Bronchial epithelial cell (primary cell): ENCODE data around the gene CAPN10. TPM values are rescaled to one million over a fixed set of nuclear protein-coding genes. Genes with fewer than 3 reads are reported as not detected.

Experiments used
- DNase-seq: peaks from one replicate; pipeline ENCODE4 v3.0.0-alpha.2; 2010; ENCODE audit warnings: low read depth
- FAIRE-seq: peaks from 2 replicates; lab custom pipeline; 2011; peaks lifted over from hg19 to GRCh38; lab: Jason Lieb, UNC
- H3K27me3 ChIP-seq: 2 replicates; pipeline ENCODE4 v1.5.1; 2011; ENCODE audit warnings: low read length; ENCODE audit not compliant: control insufficient read depth, insufficient read depth
- H3K36me3 ChIP-seq: 2 replicates; pipeline ENCODE4 v1.5.1; 2011; ENCODE audit warnings: low read length; ENCODE audit not compliant: control insufficient read depth, insufficient read depth
- H3K4me3 ChIP-seq: 2 replicates; pipeline ENCODE4 v1.5.1; 2011; ENCODE audit warnings: mild to moderate bottlenecking, low read depth, low read length, control low read depth
- total RNA-seq: library from RNA; depleted of rRNA; stranded (reverse); fragments of >200 nt; gene quantifications from 2 replicates; pipeline ENCODE4 v1.2.1, GENCODE V29; 2014
- TF ChIP-seq, protein P1 (sequence below): IDR thresholded peaks from 2 replicates; pipeline ENCODE4 v1.5.1; 2011; ENCODE audit warnings: mild to moderate bottlenecking, moderate library complexity, low read length, control low read depth, inconsistent platforms; ENCODE audit not compliant: insufficient read depth, severe bottlenecking

CAPN10 gene
- total RNA-seq, 1 donor from 2014 or later, result 13.4 TPM

DNA sequence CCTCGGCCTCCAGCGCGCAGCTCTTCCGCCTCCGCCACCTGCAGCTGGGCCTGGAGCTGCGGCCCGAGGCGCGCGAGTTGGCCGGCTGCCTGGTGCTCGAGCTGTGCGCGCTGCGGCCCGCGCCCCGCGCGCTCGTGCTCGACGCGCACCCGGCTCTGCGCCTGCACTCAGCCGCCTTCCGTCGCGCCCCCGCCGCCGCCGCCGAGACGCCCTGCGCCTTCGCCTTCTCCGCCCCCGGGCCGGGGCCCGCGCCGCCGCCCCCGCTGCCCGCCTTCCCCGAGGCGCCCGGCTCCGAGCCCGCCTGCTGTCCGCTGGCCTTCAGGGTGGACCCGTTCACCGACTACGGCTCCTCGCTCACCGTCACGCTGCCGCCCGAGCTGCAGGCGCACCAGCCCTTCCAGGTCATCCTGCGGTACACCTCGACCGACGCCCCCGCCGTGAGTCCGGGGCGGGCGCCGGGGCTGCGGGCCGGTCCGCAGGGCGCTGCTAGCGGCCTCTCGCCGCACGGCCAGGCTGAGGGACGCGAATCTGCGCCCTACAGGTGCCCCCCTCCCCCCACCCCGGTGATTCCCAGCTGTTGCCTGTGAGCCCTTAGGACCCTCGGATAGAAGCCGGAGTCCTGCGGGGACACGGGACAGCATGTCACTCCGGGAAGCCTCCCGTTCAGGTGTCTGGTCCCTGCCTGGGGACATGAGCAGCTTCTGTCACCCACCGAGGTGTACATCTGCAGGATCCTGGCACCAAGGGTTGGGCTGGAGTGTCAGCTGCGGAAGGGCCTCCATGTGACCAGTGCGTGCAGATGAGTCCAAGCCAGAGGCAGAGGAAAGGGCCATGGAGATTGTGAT is 17.6 kb upstream of the CAPN10 start:
- TF ChIP-seq, protein P1, sequence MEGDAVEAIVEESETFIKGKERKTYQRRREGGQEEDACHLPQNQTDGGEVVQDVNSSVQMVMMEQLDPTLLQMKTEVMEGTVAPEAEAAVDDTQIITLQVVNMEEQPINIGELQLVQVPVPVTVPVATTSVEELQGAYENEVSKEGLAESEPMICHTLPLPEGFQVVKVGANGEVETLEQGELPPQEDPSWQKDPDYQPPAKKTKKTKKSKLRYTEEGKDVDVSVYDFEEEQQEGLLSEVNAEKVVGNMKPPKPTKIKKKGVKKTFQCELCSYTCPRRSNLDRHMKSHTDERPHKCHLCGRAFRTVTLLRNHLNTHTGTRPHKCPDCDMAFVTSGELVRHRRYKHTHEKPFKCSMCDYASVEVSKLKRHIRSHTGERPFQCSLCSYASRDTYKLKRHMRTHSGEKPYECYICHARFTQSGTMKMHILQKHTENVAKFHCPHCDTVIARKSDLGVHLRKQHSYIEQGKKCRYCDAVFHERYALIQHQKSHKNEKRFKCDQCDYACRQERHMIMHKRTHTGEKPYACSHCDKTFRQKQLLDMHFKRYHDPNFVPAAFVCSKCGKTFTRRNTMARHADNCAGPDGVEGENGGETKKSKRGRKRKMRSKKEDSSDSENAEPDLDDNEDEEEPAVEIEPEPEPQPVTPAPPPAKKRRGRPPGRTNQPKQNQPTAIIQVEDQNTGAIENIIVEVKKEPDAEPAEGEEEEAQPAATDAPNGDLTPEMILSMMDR, result no peak
- FAIRE-seq (no peak), DNase-seq (no peak)
- H3K27me3 ChIP-seq, result no peaks in the 10 kb centered on the region
- H3K4me3 ChIP-seq, result peak overlapping the region; percentile 53
- H3K36me3 ChIP-seq, result no peaks in the 10 kb centered on the region

DNA sequence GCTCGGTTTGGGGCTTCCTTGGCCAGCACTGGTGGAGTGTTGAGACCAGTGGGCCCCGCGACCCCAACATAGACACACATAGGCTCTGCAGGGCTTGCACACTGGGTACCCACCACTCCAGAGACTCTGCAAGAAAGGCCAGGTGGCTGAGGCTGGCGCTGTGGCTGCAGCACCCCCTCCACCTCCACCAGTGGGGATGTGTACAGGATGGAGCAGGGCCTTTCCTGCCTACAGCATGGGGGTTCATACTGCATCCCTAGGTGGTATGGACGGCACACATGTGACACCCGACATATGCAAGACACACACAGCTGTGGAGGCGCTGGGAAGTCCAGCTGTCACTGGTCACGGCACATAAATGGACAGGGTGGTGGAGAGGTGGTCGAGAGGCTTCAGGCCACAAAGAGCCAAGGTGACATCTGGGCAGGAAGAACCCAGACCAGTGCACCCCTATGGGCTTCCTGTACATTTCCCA is 17.0 kb upstream of the CAPN10 start:
- DNase-seq, result no peak
- TF ChIP-seq, protein P1, result no peak
- no peaks in the 10 kb centered on the region for H3K27me3 ChIP-seq
- no peaks in the 10 kb centered on the region for H3K36me3 ChIP-seq
- no peak for FAIRE-seq
- H3K4me3 ChIP-seq, result peak overlapping the region; percentile 53

DNA sequence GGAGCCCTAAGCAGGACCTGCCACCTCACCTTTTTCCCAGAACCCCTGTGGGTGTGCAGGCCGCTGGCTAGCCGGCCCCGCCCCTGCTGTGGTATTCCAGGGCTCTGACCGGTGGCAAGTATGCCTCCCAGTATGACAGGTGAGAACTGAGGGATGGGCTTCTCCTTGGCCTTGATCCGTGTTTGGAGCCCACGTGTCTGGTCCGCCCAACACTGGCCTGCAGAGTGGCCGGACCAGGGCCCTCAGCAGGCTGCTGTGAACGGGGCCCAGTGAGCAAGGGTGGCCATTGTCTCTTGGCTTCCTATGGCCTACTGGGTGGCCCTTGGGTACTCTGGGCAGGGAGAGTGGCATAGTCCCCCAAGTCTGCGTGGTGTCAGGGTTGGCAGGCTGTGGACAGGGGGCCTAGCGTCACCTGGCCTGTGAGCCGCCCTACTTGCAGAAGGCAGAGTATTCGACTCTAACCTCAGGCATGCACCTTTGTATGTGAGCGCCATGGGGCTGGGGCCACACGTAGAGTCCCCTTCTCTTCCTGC is 16.5 kb upstream of the CAPN10 start:
- TF ChIP-seq, protein P1, result no peak
- no peaks in the 10 kb centered on the region for H3K27me3 ChIP-seq
- no peak overlapping the region for H3K4me3 ChIP-seq
- FAIRE-seq (no peak), DNase-seq (no peak)
- no peaks in the 10 kb centered on the region for H3K36me3 ChIP-seq

DNA sequence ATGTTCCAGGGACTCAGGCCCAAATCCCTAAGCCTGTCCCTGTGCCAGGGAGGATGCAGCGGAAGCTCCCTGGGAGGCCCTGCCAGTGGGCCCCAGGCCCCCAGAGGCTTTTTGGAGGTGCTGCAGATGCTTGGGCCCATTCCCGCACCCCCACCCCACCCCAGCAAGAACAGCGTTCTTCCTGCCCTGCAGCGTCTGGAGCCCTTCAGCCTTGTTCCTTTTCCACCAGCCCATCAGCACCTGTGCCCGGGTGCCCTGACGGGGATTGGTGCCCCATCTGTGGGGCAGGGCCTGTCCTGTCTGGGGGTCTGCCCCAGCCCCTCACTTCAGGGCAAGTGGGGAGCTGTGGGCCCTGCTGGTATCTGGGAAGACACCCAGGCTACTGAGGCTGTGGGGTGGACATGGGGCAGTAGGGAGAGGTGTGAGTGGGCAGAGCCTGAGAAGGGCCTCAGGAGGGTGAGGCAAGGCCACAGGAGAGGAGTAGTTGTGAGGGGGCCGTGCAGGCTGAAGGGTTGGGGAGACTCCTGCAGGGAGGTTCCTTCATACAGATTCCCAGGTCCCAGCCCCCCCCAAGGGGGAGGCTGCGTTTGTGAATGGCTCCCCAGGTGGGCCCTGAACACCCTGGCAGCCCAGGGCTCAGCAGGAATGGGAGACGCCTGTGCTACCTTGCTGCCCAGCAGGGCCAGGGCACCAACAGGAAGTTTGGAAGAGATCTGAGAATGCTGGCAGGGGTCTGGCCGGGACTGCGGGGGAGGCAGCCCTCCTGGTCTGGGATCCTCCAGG is 15.8 kb upstream of the CAPN10 start:
- no peak overlapping the region for H3K4me3 ChIP-seq
- TF ChIP-seq, protein P1, result no peak
- DNase-seq (no peak), FAIRE-seq (no peak)
- H3K36me3 ChIP-seq, result no peaks in the 10 kb centered on the region
- no peaks in the 10 kb centered on the region for H3K27me3 ChIP-seq

DNA sequence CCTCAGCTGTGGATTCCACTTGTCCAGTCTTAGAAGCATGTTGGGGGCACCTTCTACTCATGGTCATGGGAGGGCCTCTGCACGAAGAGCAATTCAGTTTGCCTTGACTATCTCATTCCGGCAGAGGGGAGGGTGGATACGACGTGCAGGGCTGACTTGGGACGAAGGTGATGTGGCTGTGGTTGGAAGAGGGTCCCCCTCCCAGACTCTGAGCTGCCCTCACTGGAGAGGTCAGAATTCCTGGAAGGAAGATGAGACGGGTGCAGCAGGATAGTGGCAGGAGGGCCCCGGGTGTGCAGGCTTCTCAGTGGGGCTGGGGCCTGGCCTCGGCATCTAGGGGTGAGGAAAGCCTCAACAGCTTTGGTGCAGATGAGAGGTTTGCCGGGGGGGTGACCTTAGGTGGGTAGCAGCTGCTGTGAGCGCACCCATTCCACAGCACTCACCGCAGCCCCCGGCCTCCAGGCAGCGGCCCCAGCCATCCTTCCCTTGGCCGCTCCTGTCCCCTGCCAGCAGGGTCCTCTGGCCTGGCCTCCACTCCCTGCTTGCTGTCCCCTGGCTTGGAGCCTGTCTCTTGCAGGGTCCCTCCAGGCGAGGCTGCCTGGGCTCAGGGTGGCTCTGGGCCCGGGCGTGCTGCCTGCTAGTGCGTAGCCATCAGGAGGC is 15.1 kb upstream of the CAPN10 start:
- FAIRE-seq (no peak), DNase-seq (no peak)
- TF ChIP-seq, protein P1, result no peak
- Histone ChIP-seq H3K4me3 (no peak overlapping the region), H3K36me3 (no peaks in the 10 kb centered on the region), H3K27me3 (no peaks in the 10 kb centered on the region)
